Ovary (tissue), 3 donors: ENCODE data around the gene TMF1.

ENCODE experiments used
- CTCF ChIP-seq, 3 donors: fragments of 450-650 bp in 2 of 3; fragments of 200-600 bp in 1 of 3; IDR thresholded peaks; one replicate each; pipeline versions ENCODE4 v1.5.1 to v1.8.0; 2016 to 2022; ENCODE audit warnings: antibody characterized with exemption in 3 of 3, mild to moderate bottlenecking in 1 of 3
- EP300 ChIP-seq: sonication (generic); formaldehyde crosslinking; IDR thresholded peaks from one replicate; pipeline ENCODE4 v1.6.1; 2017; ENCODE audit warnings: antibody characterized with exemption
- POLR2A ChIP-seq: fragments of 450-650 bp; IDR thresholded peaks from one replicate; pipeline ENCODE4 v1.6.1; 2017; ENCODE audit warnings: antibody characterized with exemption, mild to moderate bottlenecking, moderate library complexity
- donor health status: DM: no; HTN: no; CAD: no.

- no peak for TF ChIP-seq CTCF (IDR thresholded peaks at IDR 0.05)
- TF ChIP-seq EP300: no peak
- no peak for TF ChIP-seq POLR2A
These were observed 352 bp upstream of the TMF1 start for GRCh38 chr3:69052472-69052898.
